Calu3 (cell line): Measurements from ENCODE around the gene ZBTB39. TPM values are rescaled to one million over a fixed set of nuclear protein-coding genes. Genes with fewer than 3 reads are reported as not detected.

Experiments
- BruUV-seq: library from RNA; stranded (reverse); fragments of 400-500 nt; replicated peaks from 2 replicates; lab custom pipeline; 2021; lab: Mats Ljungman, UMichigan
- CTCF ChIA-PET: fragments of 300-600 bp; sonication (Branson Sonifier 250); formaldehyde crosslinking; loops from one replicate; lab custom pipeline; 2022; ENCODE audit warnings: antibody characterized with exemption; lab: Charles Lee
- DNase-seq: peaks from one replicate; pipeline ENCODE4 v3.0.0; 2022
- H3K27ac Mint-ChIP-seq: one replicate; pipeline ENCODE4 v1.8.0; 2022; ENCODE audit warnings: mixed read lengths; ENCODE audit not compliant: unreplicated experiment
- H3K27me3 Mint-ChIP-seq: one replicate; pipeline ENCODE4 v1.8.0; 2022; ENCODE audit warnings: mixed read lengths; ENCODE audit not compliant: unreplicated experiment
- H3K36me3 Mint-ChIP-seq: one replicate; pipeline ENCODE4 v1.8.0; 2022; ENCODE audit warnings: mild to moderate bottlenecking, moderate library complexity, mixed read lengths; ENCODE audit not compliant: insufficient read depth, unreplicated experiment
- H3K4me1 Mint-ChIP-seq: one replicate; pipeline ENCODE4 v1.8.0; 2022; ENCODE audit warnings: mild to moderate bottlenecking, low read depth, mixed read lengths; ENCODE audit not compliant: unreplicated experiment
- H3K4me3 Mint-ChIP-seq: one replicate; pipeline ENCODE4 v1.8.0; 2022; ENCODE audit warnings: mild to moderate bottlenecking, low read depth, moderate library complexity, mixed read lengths; ENCODE audit not compliant: unreplicated experiment
- H3K9me3 Mint-ChIP-seq: one replicate; pipeline ENCODE4 v1.8.0; 2022; ENCODE audit warnings: low read depth, mixed read lengths; ENCODE audit not compliant: unreplicated experiment
- CTCF ChIP-seq: fragments of 200-600 bp; IDR thresholded peaks from one replicate; pipeline ENCODE4 v1.8.0; 2022; ENCODE audit warnings: antibody characterized with exemption; ENCODE audit not compliant: unreplicated experiment
- intact Hi-C: fragments of 100-400 bp; cut with micrococcal nuclease; formaldehyde crosslinking; loops from one replicate; pipeline ENCODE4 v1.10.0; 2022; ENCODE audit not compliant: unreplicated experiment
- total RNA-seq: library from RNA; stranded (reverse); gene quantifications from 2 replicates; pipeline ENCODE4 v1.2.3, GENCODE V29; 2022

ZBTB39 gene
- total RNA-seq, 1 experiment from 2014 or later: 10.8 TPM

- no peak for TF ChIP-seq CTCF
- H3K27ac Mint-ChIP-seq: no peak overlapping the region
- no peaks in the 10 kb centered on the region for H3K36me3 Mint-ChIP-seq
- H3K9me3 Mint-ChIP-seq: no peaks in the 10 kb centered on the region
- no peak for DNase-seq
- H3K4me1 Mint-ChIP-seq: no peaks in the 10 kb centered on the region
- BruUV-seq: no TSS peak
- peaks cover 94% of the 10 kb centered on the region for H3K27me3 Mint-ChIP-seq
- intact Hi-C loops: no loop called here
- no peak overlapping the region for H3K4me3 Mint-ChIP-seq
- CTCF ChIA-PET: no interaction called here
Observed at GRCh38 chr12:57039016-57039798, 32.9 kb upstream of the ZBTB39 start.

GRCh38 chr12:57037264-57037663, 30.9 kb upstream of the ZBTB39 start:
- H3K27ac Mint-ChIP-seq: no peak overlapping the region
- no peaks in the 10 kb centered on the region for H3K9me3 Mint-ChIP-seq

GRCh38 chr12:57033431-57033830, 27.1 kb upstream of the ZBTB39 start:
- CTCF ChIA-PET: no interaction called here
- Mint-ChIP-seq H3K4me1 (peaks cover 7% of the 10 kb centered on the region), H3K4me3 (no peak overlapping the region), H3K27me3 (peaks cover 60% of the 10 kb centered on the region), H3K9me3 (no peaks in the 10 kb centered on the region), H3K36me3 (no peaks in the 10 kb centered on the region), H3K27ac (no peak overlapping the region)
- no peak for TF ChIP-seq CTCF
- no TSS peak for BruUV-seq
- intact Hi-C loops: no loop called here
- no peak for DNase-seq

More at GRCh38 chr12:57037264-57037663, 30.9 kb upstream of the ZBTB39 start:
- intact Hi-C loops: no loop called here
- DNase-seq: no peak
- Mint-ChIP-seq H3K27me3 (peaks cover 79% of the 10 kb centered on the region), H3K4me1 (no peaks in the 10 kb centered on the region), H3K4me3 (no peak overlapping the region), H3K36me3 (no peaks in the 10 kb centered on the region)
- no peak for TF ChIP-seq CTCF
- CTCF ChIA-PET: interaction anchor here (0.6 kb wide), 1 partner anchor 45 kb away, joined by 3 read pairs; no protein-coding TSS in a partner anchor
- BruUV-seq: no TSS peak

DNA sequence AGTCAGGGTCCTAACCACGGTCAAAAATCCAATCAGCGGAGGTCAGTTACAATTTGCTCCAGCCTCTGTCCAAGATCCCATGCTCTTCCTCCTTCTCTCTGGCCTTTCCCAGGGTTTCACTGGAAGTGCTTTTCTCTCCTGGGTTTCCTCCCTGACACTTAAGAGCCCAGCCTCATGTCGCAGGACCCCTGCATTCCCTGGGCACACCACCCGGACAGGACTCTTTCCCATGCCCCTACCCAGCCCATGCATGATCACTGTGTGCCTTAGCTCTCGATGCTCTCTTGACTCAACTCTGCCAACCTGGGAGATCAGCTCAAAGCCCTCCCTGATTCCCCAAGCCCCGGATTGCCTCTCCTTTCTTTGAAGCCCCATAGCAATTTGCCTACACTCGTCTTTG, 25.4 kb upstream of the ZBTB39 start:
- Mint-ChIP-seq H3K36me3 (no peaks in the 10 kb centered on the region), H3K9me3 (no peaks in the 10 kb centered on the region), H3K27me3 (peaks cover 59% of the 10 kb centered on the region), H3K4me3 (no peak overlapping the region), H3K27ac (no peak overlapping the region), H3K4me1 (peaks cover 7% of the 10 kb centered on the region)
- DNase-seq: no peak
- TF ChIP-seq CTCF: no peak
- BruUV-seq: no TSS peak
- CTCF ChIA-PET: interaction anchor here (1.0 to 1.5 kb wide), 3 partner anchors 29 to 80 kb away, joined by 3 to 11 read pairs (median 4); partner anchors contain the start of gene STAT6
- intact Hi-C loops: no loop called here
